K562 (cell line): ENCODE measurements around the gene PTPRB. TPM values are rescaled to one million over a fixed set of nuclear protein-coding genes. Genes with fewer than 3 reads are reported as not detected.

Experiments used
- ATAC-seq: fragments of 200-7000 bp; cut with Tn5 transposase; 3 replicates; pipeline ENCODE4 v1.9.1; 2020; ENCODE audit warnings: moderate library complexity
- BruUV-seq: library from RNA; stranded (reverse); fragments of 400-500 nt; replicated peaks from 2 replicates; lab custom pipeline; 2021; lab: Mats Ljungman, UMichigan
- CTCF ChIA-PET: fragments of 300-600 bp; formaldehyde crosslinking; extraction: SDS; loops from one replicate; lab custom pipeline; 2021; ENCODE audit warnings: low intra/inter-chr PET ratio; lab: Yijun Ruan, JAX
- POLR2A ChIA-PET: fragments of 300-600, 350-650 bp; sonication (Branson Sonifier 250); formaldehyde crosslinking; extraction: SDS; loops from one replicate; lab custom pipeline; 2021; ENCODE audit warnings: antibody characterized with exemption, inconsistent platforms; lab: Yijun Ruan, JAX
- DNase-seq, 4 experiments: peaks; one replicate each; pipeline versions ENCODE4 v3.0.0 to v3.0.0-alpha.2; 2011 to 2018; ENCODE audit warnings: low spot score in 3 of 4, mixed read lengths in 3 of 4; ENCODE audit errors: extremely low read depth in 1 of 4
- FAIRE-seq: peaks from 2 replicates; lab custom pipeline; 2011; peaks lifted over from hg19 to GRCh38; lab: Jason Lieb, UNC
- H2AFZ ChIP-seq: 2 replicates; pipeline ENCODE4 v1.6.0; 2011; ENCODE audit warnings: low read depth, low read length, control low read depth, inconsistent platforms
- H3K27ac ChIP-seq: fragments of 200-600 bp; 3 replicates; pipeline ENCODE4 v1.8.0; 2011; ENCODE audit warnings: low read depth, mild to moderate bottlenecking, control low read depth, inconsistent platforms, low read length, moderate library complexity, mixed read lengths; ENCODE audit errors: extremely low read depth
- H3K27me3 ChIP-seq, 2 experiments: fragments of 300-600 bp in 1 of 2; 2 replicates in 1 of 2; 3 replicates in 1 of 2; pipeline versions ENCODE4 v1.6.0 to v1.8.0; 2011; ENCODE audit warnings: inconsistent platforms in 2 of 2, low read length in 2 of 2, mild to moderate bottlenecking in 1 of 2, mixed read lengths in 1 of 2, moderate library complexity in 1 of 2; ENCODE audit not compliant: control insufficient read depth in 2 of 2, insufficient read depth in 2 of 2
- H3K36me3 ChIP-seq: fragments of 300-600 bp; 3 replicates; pipeline ENCODE4 v1.8.0; 2011; ENCODE audit warnings: mild to moderate bottlenecking, low read length, inconsistent platforms; ENCODE audit not compliant: control insufficient read depth, insufficient read depth
- H3K4me1 ChIP-seq, 2 experiments: fragments of 200-600 bp in 1 of 2; replicated peaks in 1 of 2; 2 replicates in 1 of 2; 3 replicates in 1 of 2; pipeline versions ENCODE4 v1.5.1 to v1.8.0; 2011; ENCODE audit warnings: inconsistent platforms in 2 of 2, low read length in 2 of 2, mild to moderate bottlenecking in 1 of 2, mixed read lengths in 1 of 2, moderate library complexity in 1 of 2; ENCODE audit not compliant: control insufficient read depth in 2 of 2, insufficient read depth in 2 of 2
- H3K4me2 ChIP-seq: 2 replicates; pipeline ENCODE4 v1.6.1; 2011; ENCODE audit warnings: low read length, control low read depth, inconsistent platforms, mixed read lengths; ENCODE audit not compliant: insufficient read depth
- H3K4me3 ChIP-seq: fragments of 200-600 bp; sonication (generic), shearing (Covaris generic); 2 replicates; pipeline ENCODE4 v1.5.1; 2016; ENCODE audit warnings: control low read depth, inconsistent platforms
- H3K79me2 ChIP-seq: fragments of 200-600 bp; 3 replicates; pipeline ENCODE4 v1.8.0; 2011; ENCODE audit warnings: low read length, inconsistent platforms; ENCODE audit not compliant: control insufficient read depth, insufficient read depth
- H3K9ac ChIP-seq, 2 experiments: 2 replicates each; pipeline versions ENCODE4 v1.6.0 to v1.6.1; 2011; ENCODE audit warnings: low read depth in 2 of 2, low read length in 2 of 2, control low read depth in 1 of 2, inconsistent platforms in 1 of 2, mild to moderate bottlenecking in 1 of 2, mixed read lengths in 1 of 2; ENCODE audit not compliant: insufficient read depth in 1 of 2
- H3K9me1 ChIP-seq: one replicate; pipeline ENCODE4 v1.6.0; 2011; ENCODE audit warnings: inconsistent platforms, mild to moderate bottlenecking, low read length, moderate library complexity; ENCODE audit not compliant: control insufficient read depth, insufficient read depth
- H3K9me3 ChIP-seq: replicated peaks from 2 replicates; pipeline ENCODE4 v1.5.1; 2011; ENCODE audit warnings: low read depth, low read length, inconsistent platforms; ENCODE audit not compliant: control insufficient read depth, insufficient read depth
- H4K20me1 ChIP-seq: replicated peaks from 2 replicates; pipeline ENCODE4 v1.6.1; 2011; ENCODE audit warnings: low read length, inconsistent platforms, mixed read lengths; ENCODE audit not compliant: control insufficient read depth, insufficient read depth
- ARID4B ChIP-seq: sonication (generic); formaldehyde crosslinking; IDR thresholded peaks from 2 replicates; pipeline ENCODE4 v1.8.0; 2022; ENCODE audit warnings: mild to moderate bottlenecking, missing genetic modification reagents
- C11orf30 ChIP-seq: fragments of 450-650 bp; IDR thresholded peaks from 2 replicates; pipeline ENCODE4 v1.6.1; 2016; ENCODE audit warnings: low read depth, mild to moderate bottlenecking
- FOXA3 ChIP-seq, 2 experiments: fragments of 450-650 bp in 1 of 2; sonication (generic) in 1 of 2; formaldehyde crosslinking; IDR thresholded peaks in 1 of 2; conservative IDR thresholded peaks in 1 of 2; 2 replicates each; pipeline versions ENCODE4 v1.4.0 to v1.8.0; 2020 to 2022; ENCODE audit warnings: mild to moderate bottlenecking in 2 of 2, missing genetic modification reagents in 1 of 2
- FOXP1 ChIP-seq: sonication (generic); formaldehyde crosslinking; IDR thresholded peaks from 2 replicates; pipeline ENCODE4 v1.8.0; 2022; ENCODE audit warnings: mild to moderate bottlenecking, missing genetic modification reagents
- HIVEP1 ChIP-seq: fragments of 250-450 bp; sonication (Bioruptor Pico); IDR thresholded peaks from 2 replicates; pipeline ENCODE4 v1.4.0; 2020; ENCODE audit warnings: mild to moderate bottlenecking
- KAT8 ChIP-seq: fragments of 450-650 bp; IDR thresholded peaks from 2 replicates; pipeline ENCODE4 v1.6.1; 2016; ENCODE audit warnings: low read depth, mild to moderate bottlenecking
- KDM5B ChIP-seq: fragments of 200-600 bp; sonication (generic); IDR thresholded peaks from 2 replicates; pipeline ENCODE4 v1.6.1; 2012; ENCODE audit warnings: low read depth, mild to moderate bottlenecking, moderate library complexity, low read length, control low read depth, inconsistent platforms; ENCODE audit not compliant: insufficient replicate concordance
- MAFK ChIP-seq: IDR thresholded peaks from 2 replicates; pipeline ENCODE4 v1.6.1; 2011; ENCODE audit warnings: low read length, improper control_type of control experiment
- NELFE ChIP-seq: IDR thresholded peaks from 2 replicates; pipeline ENCODE4 v1.6.1; 2011; ENCODE audit warnings: mild to moderate bottlenecking; ENCODE audit not compliant: insufficient read depth, insufficient read length
- POU5F1 ChIP-seq: fragments of 150-350 bp; IDR thresholded peaks from 2 replicates; pipeline ENCODE4 v1.6.1; 2014; ENCODE audit warnings: borderline replicate concordance, low read length, low read depth, mild to moderate bottlenecking; ENCODE audit not compliant: partially characterized antibody
- PRMT5 ChIP-seq: sonication (generic); formaldehyde crosslinking; IDR thresholded peaks from 2 replicates; pipeline ENCODE4 v1.5.0; 2020; ENCODE audit warnings: missing genetic modification reagents
- RBBP5 ChIP-seq: fragments of 200-600 bp; sonication (generic); IDR thresholded peaks from 2 replicates; pipeline ENCODE4 v1.6.1; 2012; ENCODE audit warnings: borderline replicate concordance, mild to moderate bottlenecking, low read length, control low read depth, inconsistent platforms; ENCODE audit not compliant: insufficient read depth, poor library complexity, severe bottlenecking
- RBM15 ChIP-seq: fragments of 200-400 bp; formaldehyde crosslinking; IDR thresholded peaks from 2 replicates; pipeline ENCODE4 v1.6.1; 2018; ENCODE audit warnings: mild to moderate bottlenecking, low read length, moderate library complexity; ENCODE audit not compliant: insufficient read depth
- ZBTB26 ChIP-seq: fragments of 450-650 bp; formaldehyde crosslinking; IDR thresholded peaks from 2 replicates; pipeline ENCODE4 v1.4.0; 2022; ENCODE audit warnings: missing genetic modification characterization
- ZNF316 ChIP-seq: fragments of 450-650 bp; IDR thresholded peaks from 2 replicates; pipeline ENCODE4 v1.6.1; 2016
- ZNF384 ChIP-seq: IDR thresholded peaks from 2 replicates; pipeline ENCODE4 v1.6.1; 2012; ENCODE audit warnings: low read depth, low read length, improper control_type of control experiment
- ZNF408 ChIP-seq: fragments of 250-450 bp; sonication (Bioruptor Pico); IDR thresholded peaks from 2 replicates; pipeline ENCODE4 v1.4.0; 2020; ENCODE audit warnings: low read depth, mild to moderate bottlenecking, moderate library complexity
- ZNF431 ChIP-seq: sonication (generic); formaldehyde crosslinking; IDR thresholded peaks from 2 replicates; pipeline ENCODE4 v1.8.0; 2022; ENCODE audit warnings: mild to moderate bottlenecking, missing genetic modification reagents
- ZNF830 ChIP-seq: fragments of 250-450 bp; sonication (Bioruptor Pico); IDR thresholded peaks from 2 replicates; pipeline ENCODE4 v1.5.0; 2021; ENCODE audit warnings: mild to moderate bottlenecking
- WGBS: fragments of 100-300 bp; shearing (Covaris generic); methylation state at CpG from one replicate; pipeline ENCODE4 v1.1.6; 2016; ENCODE audit warnings: low coverage, mixed read lengths; ENCODE audit not compliant: insufficient coverage; ENCODE audit errors: missing lambda C conversion rate; 5-methylcytosine and 5-hydroxymethylcytosine counted together
- in situ Hi-C: fragments of 300-500 bp; cut with MboI; formaldehyde crosslinking; loops from 4 replicates; pipeline ENCODE4 v1.15.0; 2018; ENCODE audit warnings: inconsistent platforms, mixed read lengths
- intact Hi-C: fragments of 100-400 bp; cut with micrococcal nuclease; formaldehyde crosslinking; loops from 2 replicates; pipeline ENCODE4 v1.14.2; 2022
- polyA plus RNA-seq, 8 experiments: library from polyadenylated mRNA; depleted of rRNA in 4 of 8; stranded (reverse) in 5 of 8; unstranded in 3 of 8; fragments of >200 nt; fragmentation: Nextera tagmentation in 2 of 8; fragmentation: Illumina TruSeq in 1 of 8; extraction: Ambion mirVana in 2 of 8; extraction: Trizol in 1 of 8; gene quantifications; 2 replicates each; pipeline versions ENCODE4 v1.2.1 to v1.2.3, GENCODE V29; 2011 to 2014; ENCODE audit warnings: inconsistent platforms in 1 of 8, missing spikeins in 1 of 8
- total RNA-seq, 7 experiments: library from RNA; depleted of rRNA in 6 of 7; stranded (reverse); fragments of >200 nt in 6 of 7; fragmentation: Illumina TruSeq in 2 of 7; extraction: Trizol in 2 of 7; gene quantifications; 2 replicates each; pipeline versions ENCODE4 v1.2.1 to v1.2.3, GENCODE V29; 2011 to 2021; ENCODE audit warnings: low replicate concordance in 1 of 7

The PTPRB gene
- total and polyA plus RNA-seq, 9 of the 15 experiments (the other 6 are each of a cell fraction or from before 2014, with no cell fraction given), result 0.46 to 5.9 (median 3.1) TPM

- no peak overlapping the region for H3K4me2 ChIP-seq
- no peaks in the 10 kb centered on the region for H3K79me2 ChIP-seq
- H2AFZ ChIP-seq, result no peak overlapping the region
- ATAC-seq (no peak), DNase-seq (no peak), FAIRE-seq (no peak)
- no peak overlapping the region for H3K4me3 ChIP-seq
- WGBS, result 44% methylated on average over 5 of the region's 5 CpGs
- H3K27me3 ChIP-seq, result no peaks in the 10 kb centered on the region
- H3K36me3 ChIP-seq, result peaks cover 35% of the 10 kb centered on the region; the same call in 1 of the 3 replicates
- no peak overlapping the region for H3K9ac ChIP-seq
- CTCF ChIA-PET, result no interaction called here
- in situ Hi-C loops (no loop called here), intact Hi-C loops (loop anchor here (10.0 kb wide), 1 partner anchor 155 kb away; no protein-coding TSS in a partner anchor)
- H3K4me1 ChIP-seq, result peaks cover 0 to 2% of the 10 kb centered on the region in 2 experiments; a peak in 1 of 5 replicates
- H3K9me1 ChIP-seq, result no peaks in the 10 kb centered on the region
- no peaks in the 10 kb centered on the region for H3K9me3 ChIP-seq
- no TSS peak for BruUV-seq
- no peaks in the 10 kb centered on the region; the same call in 1 of the 2 replicates for H4K20me1 ChIP-seq
- H3K27ac ChIP-seq, result no peak overlapping the region
- POLR2A ChIA-PET, result interaction anchor here (0.8 kb wide), 1 partner anchor 13 kb away, joined by 4 read pairs; no protein-coding TSS in a partner anchor
- TF ChIP-seq FOXP1 (CRISPR knock-in tag), result no peak
- no peak for TF ChIP-seq FOXA3 (CRISPR knock-in tag; conservative IDR thresholded peaks at IDR 0.05 in 1 of 2, IDR thresholded peaks at IDR 0.05 in 1 of 2)
- no peak for TF ChIP-seq HIVEP1 (CRISPR knock-in tag)
- TF ChIP-seq POU5F1, result no peak
- no peak for TF ChIP-seq RBM15
- peak; percentile 30; the same call in 1 of the 2 replicates for TF ChIP-seq C11orf30
- TF ChIP-seq ZNF830, result no peak
- no peak for TF ChIP-seq RBBP5
- TF ChIP-seq ZNF408 (CRISPR knock-in tag), result no peak
- TF ChIP-seq ZNF316, result peak; percentile 53
- TF ChIP-seq KAT8, result no peak
- TF ChIP-seq KDM5B, result no peak
- TF ChIP-seq ZNF431, result no peak
- no peak for TF ChIP-seq ARID4B (CRISPR knock-in tag)
- TF ChIP-seq PRMT5 (CRISPR knock-in tag), result no peak
- no peak for TF ChIP-seq NELFE
- no peak for TF ChIP-seq ZBTB26 (CRISPR knock-in tag)
- TF ChIP-seq MAFK, result 0 out of 2 replicates have a peak, but pooled peaks have one; percentile 13
- TF ChIP-seq ZNF384, result no peak
Measured at GRCh38 chr12:70559390-70559789, 77.8 kb downstream of the PTPRB start.
